Keratinocyte (primary cell): ENCODE measurements around the gene CDKAL1. TPM values are rescaled to one million over a fixed set of nuclear protein-coding genes. Genes with fewer than 3 reads are reported as not detected.

Experiments
- DNase-seq: peaks from one replicate; pipeline ENCODE4 v3.0.0-alpha.2; 2011; ENCODE audit warnings: low read depth, missing footprints, low spot score
- FAIRE-seq: peaks from 2 replicates; lab custom pipeline; 2011; peaks lifted over from hg19 to GRCh38; lab: Jason Lieb, UNC
- H2AFZ ChIP-seq: 2 replicates; pipeline ENCODE4 v1.6.0; 2012; ENCODE audit warnings: low read length, control low read depth, inconsistent platforms; ENCODE audit not compliant: control insufficient read depth
- H3K27ac ChIP-seq: 2 replicates; pipeline ENCODE4 v1.5.1; 2011; ENCODE audit warnings: low read length; ENCODE audit not compliant: control insufficient read depth, insufficient read depth
- H3K27me3 ChIP-seq: 3 replicates; pipeline ENCODE4 v1.6.0; 2011; ENCODE audit warnings: low read length; ENCODE audit not compliant: control insufficient read depth, insufficient read depth; ENCODE audit errors: extremely low read depth
- H3K36me3 ChIP-seq, 2 experiments: 2 replicates in 1 of 2; 3 replicates in 1 of 2; pipeline ENCODE4 v1.5.1; 2011; ENCODE audit warnings: low read length in 2 of 2, mild to moderate bottlenecking in 1 of 2; ENCODE audit not compliant: control insufficient read depth in 2 of 2, insufficient read depth in 2 of 2; ENCODE audit errors: extremely low read depth in 1 of 2
- H3K4me1 ChIP-seq: 3 replicates; pipeline ENCODE4 v1.5.1; 2011; ENCODE audit warnings: low read length; ENCODE audit not compliant: control insufficient read depth, insufficient read depth; ENCODE audit errors: extremely low read depth
- H3K4me2 ChIP-seq: 3 replicates; pipeline ENCODE4 v1.6.0; 2011; ENCODE audit warnings: low read depth, low read length; ENCODE audit not compliant: control insufficient read depth, insufficient read depth; ENCODE audit errors: extremely low read depth
- H3K4me3 ChIP-seq, 3 experiments: fragments of 200-600 bp in 1 of 3; sonication (generic) in 1 of 3; 2 replicates in 2 of 3; 3 replicates in 1 of 3; pipeline ENCODE4 v1.5.1; 2011 to 2016; ENCODE audit warnings: low read length in 3 of 3, mild to moderate bottlenecking in 3 of 3, control low read depth in 2 of 3, inconsistent platforms in 1 of 3, low read depth in 1 of 3, mixed read lengths in 1 of 3, mixed run types in 1 of 3, moderate library complexity in 1 of 3; ENCODE audit not compliant: control insufficient read depth in 2 of 3, insufficient read depth in 2 of 3; ENCODE audit errors: extremely low read depth in 1 of 3
- H3K79me2 ChIP-seq: 2 replicates; pipeline ENCODE4 v1.6.0; 2012; ENCODE audit warnings: low read length; ENCODE audit not compliant: control insufficient read depth, insufficient read depth
- H3K9ac ChIP-seq: 3 replicates; pipeline ENCODE4 v1.6.0; 2011; ENCODE audit warnings: low read length; ENCODE audit not compliant: control insufficient read depth, insufficient read depth; ENCODE audit errors: extremely low read depth
- H3K9me1 ChIP-seq: 3 replicates; pipeline ENCODE4 v1.6.0; 2011; ENCODE audit warnings: low read length; ENCODE audit not compliant: control insufficient read depth, insufficient read depth; ENCODE audit errors: extremely low read depth
- H3K9me3 ChIP-seq: 2 replicates; pipeline ENCODE4 v1.5.1; 2012; ENCODE audit warnings: low read depth, low read length; ENCODE audit not compliant: control insufficient read depth
- H4K20me1 ChIP-seq: 3 replicates; pipeline ENCODE4 v1.6.0; 2011; ENCODE audit warnings: low read length; ENCODE audit not compliant: control insufficient read depth, insufficient read depth; ENCODE audit errors: extremely low read depth
- EZH2 ChIP-seq: IDR thresholded peaks from one replicate; pipeline ENCODE4 v1.6.1; 2012; ENCODE audit warnings: inconsistent platforms, mild to moderate bottlenecking, low read length, moderate library complexity
- dilution Hi-C: fragments of 300-500 bp; cut with MboI; formaldehyde crosslinking; loops from one replicate; pipeline ENCODE4 v1.7.0; 2020; ENCODE audit warnings: low sequenced_read_pairs; ENCODE audit not compliant: extremely low pct_ligation_motif_present
- polyA plus RNA-seq, 5 experiments: library from polyadenylated mRNA; depleted of rRNA in 3 of 5; stranded (reverse) in 3 of 5; stranded (forward) in 1 of 5; unstranded in 1 of 5; fragments of >200 nt; gene quantifications; 1 replicate in 1 of 5; 2 replicates in 3 of 5; 3 replicates in 1 of 5; pipeline versions ENCODE4 v1.2.1 to v1.2.3, GENCODE V29; 2011 to 2012; ENCODE audit warnings: missing spikeins in 2 of 5, low read depth in 1 of 5, low replicate concordance in 1 of 5
- TF ChIP-seq, protein P1 (sequence below), 3 experiments: IDR thresholded peaks in 1 of 3; conservative IDR thresholded peaks in 1 of 3; optimal IDR thresholded peaks in 1 of 3; 2 replicates in 2 of 3; 3 replicates in 1 of 3; pipeline versions ENCODE3 to v1.5.1; 2011; ENCODE audit warnings: low read length in 3 of 3, mild to moderate bottlenecking in 3 of 3, moderate library complexity in 2 of 3, control low read depth in 1 of 3, inconsistent platforms in 1 of 3; ENCODE audit not compliant: insufficient read depth in 2 of 3; ENCODE audit errors: extremely low read depth in 1 of 3

CDKAL1 gene
- polyA plus RNA-seq, 1 donor (not counting 4 experiments of a cell fraction or from before 2014, with no cell fraction given) = 5.6 TPM

- Histone ChIP-seq H4K20me1 (no peaks in the 10 kb centered on the region), H3K9me1 (no peaks in the 10 kb centered on the region), H2AFZ (no peak overlapping the region), H3K36me3 (no peaks in the 10 kb centered on the region), H3K9ac (no peak overlapping the region), H3K9me3 (no peaks in the 10 kb centered on the region), H3K4me1 (no peaks in the 10 kb centered on the region), H3K79me2 (no peaks in the 10 kb centered on the region), H3K27me3 (no peaks in the 10 kb centered on the region), H3K27ac (no peak overlapping the region), H3K4me3 (no peak overlapping the region), H3K4me2 (no peak overlapping the region)
- TF ChIP-seq, protein P1, sequence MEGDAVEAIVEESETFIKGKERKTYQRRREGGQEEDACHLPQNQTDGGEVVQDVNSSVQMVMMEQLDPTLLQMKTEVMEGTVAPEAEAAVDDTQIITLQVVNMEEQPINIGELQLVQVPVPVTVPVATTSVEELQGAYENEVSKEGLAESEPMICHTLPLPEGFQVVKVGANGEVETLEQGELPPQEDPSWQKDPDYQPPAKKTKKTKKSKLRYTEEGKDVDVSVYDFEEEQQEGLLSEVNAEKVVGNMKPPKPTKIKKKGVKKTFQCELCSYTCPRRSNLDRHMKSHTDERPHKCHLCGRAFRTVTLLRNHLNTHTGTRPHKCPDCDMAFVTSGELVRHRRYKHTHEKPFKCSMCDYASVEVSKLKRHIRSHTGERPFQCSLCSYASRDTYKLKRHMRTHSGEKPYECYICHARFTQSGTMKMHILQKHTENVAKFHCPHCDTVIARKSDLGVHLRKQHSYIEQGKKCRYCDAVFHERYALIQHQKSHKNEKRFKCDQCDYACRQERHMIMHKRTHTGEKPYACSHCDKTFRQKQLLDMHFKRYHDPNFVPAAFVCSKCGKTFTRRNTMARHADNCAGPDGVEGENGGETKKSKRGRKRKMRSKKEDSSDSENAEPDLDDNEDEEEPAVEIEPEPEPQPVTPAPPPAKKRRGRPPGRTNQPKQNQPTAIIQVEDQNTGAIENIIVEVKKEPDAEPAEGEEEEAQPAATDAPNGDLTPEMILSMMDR (optimal IDR thresholded peaks at IDR 0.05 in 1 of 3, IDR thresholded peaks at IDR 0.05 in 1 of 3, conservative IDR thresholded peaks at IDR 0.05 in 1 of 3; ENCODE audit: extremely low read depth in 1 of 3, insufficient read depth in 2 of 3, low read length in 3 of 3) = no peak
- TF ChIP-seq EZH2 = no peak
- dilution Hi-C loops = no loop called here
- no peak for DNase-seq
- FAIRE-seq = no peak
These were observed 545.3 kb downstream of the CDKAL1 start for GRCh38 chr6:21079468-21080048.

GRCh38 chr6:21080221-21080620, 546.0 kb downstream of the CDKAL1 start:
- no peaks in the 10 kb centered on the region for H3K36me3 ChIP-seq
- no peak overlapping the region for H2AFZ ChIP-seq
- no peak overlapping the region for H3K4me3 ChIP-seq
- no peaks in the 10 kb centered on the region for H3K9me1 ChIP-seq
- no peak overlapping the region for H3K4me2 ChIP-seq
- H3K9me3 ChIP-seq = no peaks in the 10 kb centered on the region
- H3K27ac ChIP-seq = no peak overlapping the region
- no peak for TF ChIP-seq EZH2
- TF ChIP-seq, protein P1 (optimal IDR thresholded peaks at IDR 0.05 in 1 of 3, IDR thresholded peaks at IDR 0.05 in 1 of 3, conservative IDR thresholded peaks at IDR 0.05 in 1 of 3; ENCODE audit: extremely low read depth in 1 of 3, insufficient read depth in 2 of 3, low read length in 3 of 3) = no peak
- no peak overlapping the region for H3K9ac ChIP-seq
- no peaks in the 10 kb centered on the region for H4K20me1 ChIP-seq
- no peaks in the 10 kb centered on the region for H3K79me2 ChIP-seq
- dilution Hi-C loops = no loop called here
- no peak for FAIRE-seq
- DNase-seq = no peak
- no peaks in the 10 kb centered on the region for H3K27me3 ChIP-seq
- H3K4me1 ChIP-seq = no peaks in the 10 kb centered on the region
